ENCODE data around the gene AGER.
"Not testable (repeated sequence)": the region's sequence is repeated elsewhere in the genome, so short reads cannot be mapped to it uniquely, and the experiment has no call there.

AGER gene

DNA sequence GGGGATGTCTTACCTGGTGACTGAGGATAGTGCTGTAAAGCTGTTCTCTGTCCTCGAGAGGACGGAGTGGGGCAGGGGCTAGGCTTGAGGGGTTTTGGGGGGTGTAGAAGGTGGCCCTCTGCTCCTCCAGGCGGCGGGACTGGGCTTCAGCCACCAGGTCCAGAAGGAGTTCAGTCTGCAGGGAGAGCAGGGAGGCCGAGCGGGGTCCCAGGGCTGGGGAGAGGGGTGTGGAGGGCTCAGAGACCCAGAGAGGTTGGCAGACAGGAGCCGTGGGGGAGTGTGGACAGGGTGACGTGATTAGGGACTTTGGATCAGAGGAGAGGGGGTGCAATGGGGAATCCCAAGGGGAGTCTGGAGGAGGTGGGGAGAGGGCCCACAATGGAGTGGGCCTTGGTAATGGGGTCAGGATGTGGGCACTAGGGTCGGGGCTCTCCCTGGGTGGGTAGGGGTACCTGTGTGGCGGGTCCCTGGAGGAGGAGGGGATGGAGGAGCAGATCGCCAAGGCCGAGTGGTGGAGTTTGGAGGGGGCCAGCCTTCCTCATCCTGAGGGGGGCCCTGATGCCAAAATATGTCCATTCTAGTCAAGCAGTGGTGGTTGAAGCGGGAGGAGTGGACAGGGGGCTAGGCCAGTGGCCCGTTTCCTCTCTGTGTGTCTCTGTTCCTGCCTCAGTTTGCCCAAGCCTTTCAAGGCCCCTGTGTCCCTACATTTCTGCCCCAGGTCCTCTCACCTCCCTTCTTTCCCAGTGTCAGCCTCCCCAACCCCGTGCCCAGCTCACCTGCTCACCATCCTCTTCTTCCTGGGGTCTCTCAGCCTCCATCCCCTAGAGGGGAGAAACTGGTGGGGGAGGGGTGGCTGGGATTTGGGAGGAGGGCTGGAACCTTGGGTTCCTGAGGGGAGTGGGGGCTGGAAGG lies 7.9 kb upstream of the AGER start:
- Mint-ChIP-seq H3K27ac (peak overlapping the region; percentile 97 to 98), H3K27me3 (no peaks in the 10 kb centered on the region), H3K4me3 (peak overlapping the region; percentile 94 to 95), H3K9me3 (no peaks in the 10 kb centered on the region), H3K4me1 (peaks cover 63% of the 10 kb centered on the region)
- DNase-seq, result no peak
- ATAC-seq, result no peak

DNA sequence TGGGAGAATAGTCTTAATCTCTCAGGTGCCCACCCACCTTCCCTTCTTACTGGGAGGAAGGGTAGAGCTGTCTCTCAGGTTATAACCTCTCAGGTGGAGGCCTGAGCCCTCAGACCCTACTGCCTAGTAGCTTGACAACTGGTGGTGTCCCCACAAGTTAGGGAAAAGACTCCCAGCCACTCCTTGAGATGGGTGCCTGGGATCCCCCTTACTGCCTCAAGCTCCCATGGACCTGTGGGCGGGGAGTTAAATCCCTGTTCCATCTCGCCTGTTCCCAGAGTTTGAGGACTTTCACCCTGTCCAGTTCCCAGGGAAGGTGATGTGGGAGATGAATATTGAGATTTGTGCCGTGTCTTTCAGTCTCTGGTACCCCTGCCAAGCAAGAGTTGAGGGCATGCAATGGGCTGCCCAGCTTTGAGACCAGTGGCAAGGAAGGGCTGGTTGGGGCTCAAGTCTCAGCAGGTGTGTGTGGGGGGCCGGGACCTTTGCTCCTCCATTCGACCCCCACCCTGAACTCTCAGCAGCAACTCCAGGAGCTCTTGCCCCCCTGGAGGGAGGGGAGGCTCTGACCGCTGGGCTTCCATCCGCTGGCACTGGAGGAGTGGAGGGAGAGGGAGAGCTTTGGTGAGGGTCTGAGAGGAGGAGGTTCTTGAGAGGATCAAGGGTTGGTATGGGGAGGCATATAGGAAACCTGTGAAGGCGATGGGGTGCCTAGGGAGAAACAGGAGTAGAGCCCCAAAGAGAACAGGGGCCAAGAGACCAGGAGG lies 7.0 kb upstream of the AGER start:
- ATAC-seq, result no peak
- peak overlapping the region; percentile 97 to 98 for H3K27ac Mint-ChIP-seq
- peak overlapping the region; percentile 94 to 95 for H3K4me3 Mint-ChIP-seq
- H3K4me1 Mint-ChIP-seq, result peaks cover 68% of the 10 kb centered on the region
- no peak for DNase-seq
- no peaks in the 10 kb centered on the region for H3K9me3 Mint-ChIP-seq
- H3K27me3 Mint-ChIP-seq, result no peaks in the 10 kb centered on the region

DNA sequence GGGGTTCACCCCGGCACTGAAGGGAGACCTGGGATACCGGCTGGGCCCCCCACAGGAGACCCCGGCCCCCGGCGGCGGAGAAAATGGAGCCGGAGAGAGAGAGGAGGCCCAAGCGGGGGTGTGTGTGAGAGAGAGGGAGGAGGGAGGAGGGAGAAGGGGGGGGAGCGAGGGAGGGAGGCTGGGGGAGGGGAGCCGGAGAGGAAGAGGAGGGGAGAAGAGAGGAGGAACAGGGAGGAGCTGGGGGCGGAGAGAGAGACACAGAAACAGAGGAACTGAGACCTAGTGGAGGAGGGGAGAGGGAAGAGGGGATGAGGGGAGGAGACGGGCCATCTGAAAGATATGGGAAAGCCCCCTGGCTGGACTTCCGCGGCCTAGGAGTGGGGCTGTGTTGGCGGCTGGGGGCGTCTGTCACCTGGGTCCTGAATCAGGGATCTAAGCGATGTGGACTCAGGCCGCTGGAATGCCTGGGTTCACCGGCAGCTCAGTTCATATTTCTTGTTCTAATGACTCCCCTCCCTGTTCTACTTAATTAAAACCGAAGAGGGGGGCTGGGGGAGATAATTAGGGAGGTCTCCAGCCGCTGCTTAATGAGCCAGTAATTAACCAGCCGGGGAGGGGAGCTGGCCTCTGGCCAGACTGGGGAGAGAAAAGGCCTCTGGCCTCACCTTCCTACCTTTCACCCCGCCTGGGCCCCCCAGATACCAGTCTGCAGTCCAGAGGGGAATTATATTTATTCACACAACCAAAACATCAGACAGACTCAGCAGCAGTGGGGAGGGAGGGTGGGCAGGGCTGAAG lies 6.2 kb upstream of the AGER start, which contains the start of gene PBX2:
PBX2 (minus strand) TSS at position 149 of the 798 bp plus-strand sequence. CDS start 287 bp downstream, outside the sequence.
- H3K27ac Mint-ChIP-seq, result peak within 1 kb of the TSS; percentile 97 to 99
- peak; percentile 59 for ATAC-seq
- peaks cover 73% of the 10 kb centered on the region for H3K4me1 Mint-ChIP-seq

DNA sequence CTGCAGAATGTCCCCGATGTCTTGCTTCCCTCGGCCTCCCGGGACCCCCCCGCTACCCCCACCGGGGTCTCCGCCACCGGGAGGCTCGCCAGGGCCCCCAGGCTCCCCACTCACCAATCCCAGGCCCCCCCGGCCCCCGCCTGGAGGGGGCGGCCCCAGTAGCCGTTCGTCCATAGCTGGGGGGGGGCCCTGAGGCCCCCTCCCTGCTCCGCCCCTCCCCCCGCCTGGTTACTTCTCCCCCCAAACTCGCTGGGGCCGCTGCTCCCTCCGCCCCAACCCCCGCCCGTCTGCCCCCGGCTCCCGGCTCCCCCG lies 5.6 kb upstream of the AGER start:
- Mint-ChIP-seq H3K27ac (peak overlapping the region in 1 of 2 donors; percentile 97), H3K27me3 (no peaks in the 10 kb centered on the region), H3K4me3 (peak overlapping the region; percentile 95), H3K9me3 (no peaks in the 10 kb centered on the region), H3K4me1 (peaks cover 68% of the 10 kb centered on the region)
- DNase-seq, result no peak
- peak; percentile 2 for ATAC-seq

More for the DNA sequence above, 6.2 kb upstream of the AGER start, which contains the start of gene PBX2:
- DNase-seq, result peak in 1 of 2 donors; percentile 77
- Mint-ChIP-seq H3K4me3 (peak within 1 kb of the TSS; percentile 95), H3K9me3 (no peaks in the 10 kb centered on the region), H3K27me3 (no peaks in the 10 kb centered on the region)

DNA sequence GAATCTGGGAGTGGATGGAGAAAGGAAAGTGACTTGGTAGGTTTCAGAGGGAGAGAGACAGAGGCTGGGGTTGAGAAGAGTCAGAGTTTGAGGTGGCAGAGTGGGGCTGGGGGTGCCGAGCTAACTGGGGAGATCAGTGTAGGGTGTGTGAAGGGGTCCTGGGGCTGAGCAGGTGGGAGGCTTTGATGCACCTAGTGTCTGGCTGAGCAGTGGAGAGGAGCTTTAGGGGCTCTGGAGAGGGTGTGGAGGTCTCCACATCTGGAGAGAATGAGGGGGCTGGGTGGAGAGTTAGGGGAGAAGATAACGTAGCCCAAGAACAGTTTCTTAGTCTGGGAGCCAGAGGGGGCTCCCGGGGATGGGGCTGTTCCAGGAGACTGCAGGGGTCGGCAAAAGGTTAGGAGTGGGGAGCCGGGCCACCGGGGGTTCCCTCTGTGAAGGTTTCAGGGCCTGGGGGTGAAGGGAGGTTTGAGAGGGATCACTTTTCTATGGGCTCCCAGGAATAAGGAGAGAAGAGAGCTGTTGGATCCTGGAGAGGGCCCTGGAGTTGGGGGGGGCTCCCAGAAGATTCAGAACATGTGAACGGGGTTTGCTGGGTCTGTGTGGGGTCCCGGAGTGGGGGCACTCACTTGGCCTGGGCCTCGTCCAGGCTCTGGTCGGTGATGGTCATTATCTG lies 5.2 kb upstream of the AGER start:
- Mint-ChIP-seq H3K4me1 (peaks cover 65% of the 10 kb centered on the region), H3K4me3 (peak overlapping the region; percentile 83 to 95), H3K27ac (peak overlapping the region; percentile 97 to 99), H3K27me3 (no peaks in the 10 kb centered on the region), H3K9me3 (no peaks in the 10 kb centered on the region)
- DNase-seq, result no peak
- ATAC-seq, result no peak

DNA sequence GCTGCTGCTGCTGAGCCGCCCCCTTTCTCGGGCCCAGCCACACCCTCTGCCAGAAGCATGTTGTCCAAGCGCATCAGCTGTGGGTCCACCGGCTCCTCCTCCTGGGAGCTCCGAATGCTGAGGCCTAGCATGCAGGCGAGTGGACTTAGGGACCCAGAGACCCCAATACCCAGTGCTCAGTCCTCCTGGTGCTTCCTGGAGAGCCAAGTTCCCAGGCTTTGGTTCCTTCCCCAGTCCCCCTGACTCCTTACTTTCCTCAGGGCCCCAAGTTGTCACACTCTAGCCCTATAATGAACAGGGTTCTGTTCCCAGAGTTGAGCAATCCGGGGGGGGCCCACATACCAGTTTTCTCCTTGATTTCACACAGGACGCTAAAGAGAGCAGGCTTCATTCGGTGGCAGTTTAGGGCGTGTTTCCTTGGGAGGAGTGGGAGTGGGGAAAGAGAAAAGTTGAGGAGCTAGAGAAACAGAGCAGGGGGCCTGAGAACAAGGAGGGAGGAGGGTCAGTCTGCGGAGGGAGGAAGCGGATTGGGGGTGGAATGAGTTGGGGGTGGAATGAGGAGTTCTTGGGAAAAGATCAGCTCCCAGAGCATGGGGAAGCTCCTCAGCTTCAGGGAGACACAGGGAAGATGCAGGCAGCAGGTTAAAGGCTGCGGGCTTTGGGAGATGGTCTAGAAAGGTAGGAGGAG lies 4.5 kb upstream of the AGER start:
- Mint-ChIP-seq H3K27me3 (no peaks in the 10 kb centered on the region), H3K4me3 (peak overlapping the region; percentile 83 to 95), H3K9me3 (no peaks in the 10 kb centered on the region), H3K4me1 (peaks cover 65% of the 10 kb centered on the region), H3K27ac (peak overlapping the region; percentile 97 to 99)
- ATAC-seq, result no peak
- DNase-seq, result no peak

DNA sequence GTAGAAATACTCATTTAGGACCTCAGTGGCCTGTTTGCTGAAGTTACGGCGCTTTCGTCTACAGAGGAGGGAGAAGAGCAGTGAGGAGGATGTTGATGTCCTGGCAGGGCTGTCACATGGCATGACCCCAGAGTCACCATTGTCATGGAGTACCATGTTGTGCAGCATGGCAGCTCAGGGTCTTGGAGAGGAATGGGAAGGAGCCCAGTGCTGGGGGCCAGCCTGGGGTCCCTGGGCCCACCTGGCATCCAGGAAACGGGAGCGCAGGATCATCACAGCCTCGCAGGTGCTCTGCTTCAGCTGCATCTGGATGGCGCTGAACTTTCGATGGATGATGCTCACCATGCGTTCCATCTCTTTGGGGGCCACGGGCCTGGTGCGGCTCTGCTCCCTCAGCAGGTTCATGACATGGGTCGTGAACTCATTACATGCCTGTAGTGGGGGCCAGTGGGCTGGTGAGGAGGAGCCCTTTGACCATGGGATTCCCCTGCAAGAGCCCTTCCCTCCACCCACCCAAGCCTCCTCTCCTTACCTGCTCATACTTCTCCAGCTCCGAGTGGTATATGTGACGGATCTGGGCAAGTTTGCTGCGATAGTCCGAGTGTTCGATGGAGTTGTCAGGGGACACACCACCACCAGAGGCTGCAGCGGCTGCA lies 3.8 kb upstream of the AGER start:
- ATAC-seq, H3K27me3 Mint-ChIP-seq, DNase-seq, H3K9me3 Mint-ChIP-seq: not testable (repeated sequence)
- Mint-ChIP-seq H3K4me3 (peak overlapping the region; percentile 70 to 95), H3K27ac (peak overlapping the region; percentile 75 to 99), H3K4me1 (peaks cover 63% of the 10 kb centered on the region)

DNA sequence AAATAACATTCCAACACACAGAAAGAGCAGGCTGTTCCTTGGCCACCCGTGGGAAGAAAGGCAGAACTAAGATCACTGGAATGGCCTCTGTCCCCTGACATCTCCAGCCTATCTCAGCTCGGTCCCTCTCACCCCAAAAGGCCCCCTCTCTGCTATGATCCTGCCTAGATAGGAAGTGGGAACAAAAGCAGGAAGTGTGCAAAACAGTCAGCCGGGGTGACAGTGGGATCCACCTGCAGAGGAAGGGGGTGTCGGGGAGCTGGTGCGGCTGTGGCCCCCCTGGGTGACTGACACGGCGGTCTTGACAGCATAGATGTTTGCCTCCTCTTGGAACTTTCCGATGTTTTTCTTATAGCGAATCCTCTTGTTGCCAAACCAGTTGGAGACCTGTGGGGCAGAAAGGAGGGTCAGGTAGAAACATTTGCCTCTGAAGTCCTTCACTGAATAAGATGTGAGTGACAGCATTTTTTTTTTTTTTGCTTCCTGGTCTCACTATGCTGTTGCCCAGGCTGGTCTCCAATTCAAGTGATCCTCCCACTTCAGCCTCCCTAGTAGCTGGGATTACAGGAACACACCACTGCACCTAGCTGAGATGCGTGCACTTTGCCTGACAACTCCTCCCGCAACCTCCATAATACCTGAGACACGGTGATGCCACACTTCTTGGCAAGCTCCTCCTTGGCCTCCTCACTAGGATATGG lies 3.1 kb upstream of the AGER start:
- H3K27me3 Mint-ChIP-seq, result no peaks in the 10 kb centered on the region
- peak overlapping the region in 1 of 2 donors; percentile 75 for H3K27ac Mint-ChIP-seq
- DNase-seq (no peak), ATAC-seq (no peak)
- H3K4me3 Mint-ChIP-seq, result peak overlapping the region; percentile 70 to 95
- H3K4me1 Mint-ChIP-seq, result peaks cover 67% of the 10 kb centered on the region
- H3K9me3 Mint-ChIP-seq, result no peaks in the 10 kb centered on the region

DNA sequence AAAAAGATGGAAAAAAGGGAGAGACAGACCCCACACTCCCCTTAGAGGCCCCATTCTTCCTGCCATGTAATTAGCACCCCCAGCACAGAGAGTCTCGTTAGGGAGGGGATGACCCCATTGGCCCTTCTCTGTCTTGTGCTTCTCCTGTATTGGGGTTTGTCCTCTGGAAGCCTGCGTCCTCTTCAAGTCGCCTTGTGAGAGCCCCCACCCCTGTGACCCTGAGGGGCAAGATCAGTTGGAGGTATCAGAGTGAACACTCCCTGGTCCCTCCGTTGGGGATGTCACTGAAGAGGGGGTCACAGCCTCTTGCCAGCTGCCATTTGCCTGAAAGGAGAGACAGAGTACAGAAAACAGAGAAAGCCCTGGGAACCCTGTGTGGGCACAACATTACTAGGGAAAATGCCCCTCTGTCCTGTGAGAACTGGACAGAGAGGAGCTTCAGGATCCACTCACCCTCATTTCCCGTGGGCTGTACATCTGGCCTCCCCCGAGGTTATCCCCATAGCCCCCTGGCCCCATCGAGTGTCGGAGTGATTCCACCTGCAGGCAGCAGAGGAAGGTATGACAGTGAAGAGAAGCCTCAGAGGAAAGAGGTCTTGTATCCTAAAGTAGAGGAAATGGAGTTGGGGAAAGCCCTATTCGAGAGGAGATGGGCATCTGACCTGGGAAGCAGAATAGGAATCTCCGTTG lies 2.2 kb upstream of the AGER start:
- peak overlapping the region in 1 of 2 donors; percentile 70 for H3K4me3 Mint-ChIP-seq
- H3K4me1 Mint-ChIP-seq, result peaks cover 70% of the 10 kb centered on the region
- not testable (repeated sequence) for H3K9me3 Mint-ChIP-seq, ATAC-seq, H3K27me3 Mint-ChIP-seq, DNase-seq
- H3K27ac Mint-ChIP-seq, result peak overlapping the region; percentile 1 to 72

DNA sequence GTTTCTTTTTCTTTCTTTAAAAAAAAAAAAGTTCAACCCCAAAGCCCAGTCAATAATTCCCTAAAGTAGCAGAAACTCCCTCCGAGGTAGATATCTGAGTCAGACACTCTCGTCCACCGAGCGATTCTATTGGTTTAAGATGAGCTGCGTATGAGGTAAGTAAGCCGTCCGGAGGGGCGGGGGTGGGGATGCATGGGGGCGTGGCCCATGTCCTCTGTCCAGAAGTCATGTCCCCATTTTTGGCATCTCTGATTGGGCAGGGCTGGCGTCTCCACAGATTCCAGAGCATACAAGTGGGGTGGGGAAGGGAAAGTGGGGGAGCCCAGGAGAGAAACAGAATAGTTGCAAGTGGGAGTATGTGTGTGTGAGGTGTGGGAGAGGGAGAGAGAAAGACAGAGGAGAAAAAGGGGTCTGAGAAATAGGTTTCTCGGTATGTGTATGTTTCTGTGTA lies 1.7 kb upstream of the AGER start:
- not testable (repeated sequence) for H3K9me3 Mint-ChIP-seq, H3K27me3 Mint-ChIP-seq
- H3K4me1 Mint-ChIP-seq, result peaks cover 72% of the 10 kb centered on the region
- peak overlapping the region; percentile 34 to 70 for H3K4me3 Mint-ChIP-seq
- ATAC-seq (peak; percentile 68), DNase-seq (peak in 1 of 2 donors; percentile 60)
- H3K27ac Mint-ChIP-seq, result peak overlapping the region; percentile 72 to 77

DNA sequence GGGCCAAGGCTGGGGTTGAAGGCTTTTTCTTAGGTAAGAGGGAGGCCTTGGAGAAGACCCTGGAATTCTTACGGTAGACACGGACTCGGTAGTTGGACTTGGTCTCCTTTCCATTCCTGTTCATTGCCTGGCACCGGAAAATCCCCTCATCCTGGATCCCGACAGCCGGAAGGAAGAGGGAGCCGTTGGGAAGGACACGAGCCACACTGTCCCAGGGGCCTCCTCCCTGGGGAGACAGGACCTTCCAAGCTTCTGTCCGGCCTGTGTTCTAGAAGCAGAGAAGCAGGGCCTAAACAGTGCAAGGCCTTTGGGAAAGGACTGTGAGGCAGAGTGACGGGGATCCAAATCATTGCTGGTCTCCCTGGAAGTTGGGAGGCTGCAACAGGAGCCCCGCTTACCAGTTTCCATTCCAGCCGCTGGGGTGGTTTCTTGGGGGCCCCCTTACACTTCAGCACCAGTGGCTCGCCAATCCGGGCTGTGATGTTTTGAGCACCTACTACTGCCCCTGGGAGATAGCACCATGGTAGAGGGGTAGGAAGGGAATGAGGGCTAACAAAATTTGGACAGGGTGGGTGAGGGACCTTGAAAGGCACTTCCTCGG lies 470 bp downstream of the AGER start:
- ATAC-seq, result no peak
- Mint-ChIP-seq H3K27ac (peak overlapping the region in 1 of 2 donors; percentile 21), H3K27me3 (no peaks in the 10 kb centered on the region), H3K4me1 (peaks cover 84% of the 10 kb centered on the region), H3K4me3 (no peak overlapping the region), H3K9me3 (no peaks in the 10 kb centered on the region)
- DNase-seq, result no peak

DNA sequence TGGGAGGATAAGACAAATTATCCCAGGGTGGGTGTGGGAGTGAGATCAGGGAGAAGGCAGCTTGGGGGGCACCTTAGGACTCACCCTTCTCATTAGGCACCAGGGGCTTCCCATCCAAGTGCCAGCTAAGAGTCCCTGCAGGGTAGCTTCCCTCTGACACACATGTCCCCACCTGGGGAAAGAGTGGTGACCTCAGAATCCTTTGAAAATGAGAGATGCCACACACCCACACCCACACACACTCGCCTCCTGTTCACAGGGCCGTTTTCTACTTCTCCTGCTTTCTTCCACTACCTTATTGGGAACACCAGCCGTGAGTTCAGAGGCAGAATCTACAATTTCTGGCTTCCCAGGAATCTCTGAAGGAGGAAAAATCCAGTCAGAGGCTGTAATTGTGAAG lies 1.0 kb downstream of the AGER start:
- DNase-seq, result no peak
- no peaks in the 10 kb centered on the region for H3K9me3 Mint-ChIP-seq
- ATAC-seq, result no peak
- H3K4me1 Mint-ChIP-seq, result peaks cover 79% of the 10 kb centered on the region
- peak overlapping the region in 1 of 2 donors; percentile 50 for H3K27ac Mint-ChIP-seq
- H3K27me3 Mint-ChIP-seq, result no peaks in the 10 kb centered on the region
- H3K4me3 Mint-ChIP-seq, result no peak overlapping the region

All from stimulated activated naive CD8-positive, alpha-beta T cell treated with anti-CD3 and anti-CD28 coated beads, Interleukin-15, amount 100 ng/mL, for 72 hours (primary cell).